Neural cell (in vitro differentiated cells): Measurements from ENCODE around the gene DHDH.

Experiments used
- EP300 ChIP-seq: fragments of 450-650 bp; conservative IDR thresholded peaks from 2 replicates; pipeline ENCODE4 v1.6.1; 2014; ENCODE audit warnings: antibody characterized with exemption, mild to moderate bottlenecking, moderate library complexity; ENCODE audit not compliant: poor library complexity, severe bottlenecking
- EZH2 ChIP-seq: fragments of 200-600, 300-800 bp; shearing (Covaris generic), sonication (generic); IDR thresholded peaks from 2 replicates; pipeline ENCODE4 v1.6.1; 2014; ENCODE audit warnings: antibody characterized with exemption, low read length, borderline replicate concordance, mild to moderate bottlenecking; ENCODE audit not compliant: insufficient read depth, poor library complexity, severe bottlenecking
- POLR2AphosphoS5 ChIP-seq: IDR thresholded peaks from 2 replicates; pipeline ENCODE4 v1.6.1; 2012
- REST ChIP-seq: IDR thresholded peaks from 2 replicates; pipeline ENCODE4 v1.6.1; 2012; ENCODE audit warnings: borderline replicate concordance
- TF ChIP-seq, protein P1 (sequence below): fragments of 450-650 bp; IDR thresholded peaks from 2 replicates; pipeline ENCODE4 v1.5.1; 2014; ENCODE audit warnings: antibody characterized with exemption, mild to moderate bottlenecking, moderate library complexity; ENCODE audit not compliant: poor library complexity, severe bottlenecking

DNA sequence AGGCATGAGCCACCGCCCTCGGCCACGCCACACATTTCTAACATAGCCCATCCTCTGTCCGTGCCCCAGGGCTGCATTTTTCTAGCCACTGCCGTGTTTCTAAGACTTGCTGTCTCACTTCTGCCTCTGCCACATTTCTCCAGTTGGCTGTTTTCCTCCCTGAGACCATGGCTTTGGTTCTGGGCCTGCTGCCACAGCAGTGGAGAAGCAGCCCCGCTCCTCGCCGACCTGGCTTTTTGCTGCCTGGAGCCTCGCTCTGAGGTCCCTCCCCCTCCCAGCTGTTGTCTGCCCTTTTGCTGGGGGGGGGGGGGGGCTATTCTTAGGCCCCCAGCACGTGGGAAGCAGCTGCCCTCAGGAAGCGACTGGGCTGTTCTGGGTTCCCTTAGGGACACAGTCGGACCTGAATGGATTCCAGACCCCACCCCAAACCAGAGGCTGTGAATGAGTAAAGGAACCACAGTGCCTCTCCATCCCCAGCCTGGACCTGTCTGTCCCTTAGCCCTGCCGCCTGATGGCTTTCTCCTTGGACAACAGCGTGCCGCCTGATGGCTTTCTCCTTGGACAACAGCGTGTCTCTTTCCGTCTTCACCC is 56.3 kb downstream of the DHDH start:
- TF ChIP-seq, protein P1, sequence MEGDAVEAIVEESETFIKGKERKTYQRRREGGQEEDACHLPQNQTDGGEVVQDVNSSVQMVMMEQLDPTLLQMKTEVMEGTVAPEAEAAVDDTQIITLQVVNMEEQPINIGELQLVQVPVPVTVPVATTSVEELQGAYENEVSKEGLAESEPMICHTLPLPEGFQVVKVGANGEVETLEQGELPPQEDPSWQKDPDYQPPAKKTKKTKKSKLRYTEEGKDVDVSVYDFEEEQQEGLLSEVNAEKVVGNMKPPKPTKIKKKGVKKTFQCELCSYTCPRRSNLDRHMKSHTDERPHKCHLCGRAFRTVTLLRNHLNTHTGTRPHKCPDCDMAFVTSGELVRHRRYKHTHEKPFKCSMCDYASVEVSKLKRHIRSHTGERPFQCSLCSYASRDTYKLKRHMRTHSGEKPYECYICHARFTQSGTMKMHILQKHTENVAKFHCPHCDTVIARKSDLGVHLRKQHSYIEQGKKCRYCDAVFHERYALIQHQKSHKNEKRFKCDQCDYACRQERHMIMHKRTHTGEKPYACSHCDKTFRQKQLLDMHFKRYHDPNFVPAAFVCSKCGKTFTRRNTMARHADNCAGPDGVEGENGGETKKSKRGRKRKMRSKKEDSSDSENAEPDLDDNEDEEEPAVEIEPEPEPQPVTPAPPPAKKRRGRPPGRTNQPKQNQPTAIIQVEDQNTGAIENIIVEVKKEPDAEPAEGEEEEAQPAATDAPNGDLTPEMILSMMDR: no peak
- TF ChIP-seq EP300 (no peak), POLR2AphosphoS5 (no peak), REST (no peak), EZH2 (no peak)
